GM18858 (cell line): ENCODE measurements around the gene APOL3.
"Not testable (repeated sequence)": the region's sequence is repeated elsewhere in the genome, so short reads cannot be mapped to it uniquely, and the experiment has no call there.

Experiments used
- ATAC-seq: cut with Tn5 transposase; IDR thresholded peaks from one replicate; pipeline ENCODE4 v1.9.1; 2021; ENCODE audit not compliant: unreplicated experiment

Gene APOL3

DNA sequence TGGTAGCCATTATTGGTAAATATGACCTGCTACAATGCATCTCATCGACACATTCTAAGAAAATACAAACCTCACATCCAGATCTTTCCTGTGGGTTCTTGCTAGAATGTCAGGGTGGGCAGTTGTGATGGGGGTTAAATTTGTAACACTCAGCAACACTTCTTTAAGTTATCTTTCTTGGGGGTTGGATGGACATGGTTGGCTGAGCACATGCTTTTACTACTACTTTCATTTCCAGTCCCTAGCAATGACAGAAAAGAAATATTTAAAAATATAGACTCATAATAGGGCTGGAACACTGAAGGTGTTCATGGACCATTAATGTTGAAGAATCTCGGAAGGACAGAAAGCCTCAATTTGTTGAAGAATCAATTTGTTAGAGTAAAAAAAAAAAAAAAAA is 57.6 kb downstream of the APOL3 start:
- ATAC-seq = no peak

DNA sequence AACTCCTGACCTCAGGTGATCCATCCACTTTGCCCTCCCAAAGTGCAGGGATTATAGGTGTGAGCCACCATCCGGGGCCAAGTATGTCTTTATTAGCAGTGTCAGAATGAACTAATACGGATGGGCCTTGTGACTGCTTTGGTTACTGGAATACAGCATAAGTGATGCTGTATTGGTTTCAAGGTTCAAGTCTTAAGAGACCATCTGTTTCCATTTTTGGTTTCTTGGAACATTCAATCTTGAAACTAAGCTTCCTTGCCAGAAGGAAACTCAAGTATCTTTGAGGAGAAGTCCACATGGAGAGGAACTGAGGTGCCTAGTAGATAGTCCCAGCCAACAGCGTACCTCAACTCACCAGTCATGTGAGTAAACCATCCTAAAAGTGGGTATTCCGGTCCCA is 58.8 kb downstream of the APOL3 start:
- ATAC-seq = no peak

GRCh38 chr22:36100908-36101307 is 59.6 kb downstream of the APOL3 start:
- ATAC-seq = not testable (repeated sequence)

DNA sequence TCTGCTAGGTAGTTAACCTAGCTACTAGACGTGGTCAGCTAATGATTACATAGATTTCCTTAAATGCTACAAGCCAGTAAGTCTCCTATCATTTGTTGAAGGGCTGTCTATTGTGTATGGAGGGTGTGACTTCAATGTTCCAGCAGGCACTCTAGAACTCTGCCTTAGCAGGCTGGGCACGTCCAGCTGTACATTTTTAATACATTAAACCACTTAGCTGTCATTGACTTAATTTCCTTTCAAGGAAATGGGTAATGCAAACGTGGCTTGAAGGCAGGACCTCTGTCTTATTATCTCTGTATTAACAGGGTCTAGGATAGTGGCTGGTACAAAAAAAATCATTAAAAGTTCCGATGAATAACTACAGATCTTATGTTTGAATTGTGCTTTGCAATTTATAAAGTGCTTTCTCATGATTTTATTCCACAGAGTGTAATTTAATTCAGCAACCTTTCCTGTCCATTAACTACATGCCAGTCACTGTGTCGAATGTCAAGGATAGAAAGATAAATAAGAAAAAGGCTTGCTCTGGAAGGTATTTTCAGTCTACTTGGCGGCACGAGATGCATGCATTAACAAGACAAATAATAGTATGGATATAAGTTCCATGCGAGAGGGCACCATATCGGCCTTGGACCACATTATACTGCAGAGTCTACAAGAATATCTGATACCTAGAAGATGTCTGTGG is 60.3 kb downstream of the APOL3 start:
- ATAC-seq = no peak

DNA sequence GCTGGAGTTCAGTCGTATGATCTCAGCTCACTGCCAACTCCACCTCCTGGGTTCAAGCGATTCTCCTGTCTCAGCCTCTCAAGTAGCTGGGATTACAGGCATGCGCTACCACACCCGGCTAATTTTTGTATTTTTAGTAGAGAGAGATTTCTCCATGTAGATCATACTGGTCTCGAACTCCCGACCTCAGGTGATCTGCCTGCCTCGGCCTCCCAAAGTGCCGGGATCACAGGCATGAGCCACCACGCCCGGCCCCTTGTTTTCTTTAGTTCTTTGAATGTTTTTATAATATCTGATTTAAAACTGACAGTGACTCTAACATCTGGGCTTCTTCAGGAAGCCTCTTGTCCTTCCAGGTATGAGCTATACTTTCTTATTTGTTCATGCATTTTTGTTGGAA is 61.0 kb downstream of the APOL3 start:
- ATAC-seq = not testable (repeated sequence)

DNA sequence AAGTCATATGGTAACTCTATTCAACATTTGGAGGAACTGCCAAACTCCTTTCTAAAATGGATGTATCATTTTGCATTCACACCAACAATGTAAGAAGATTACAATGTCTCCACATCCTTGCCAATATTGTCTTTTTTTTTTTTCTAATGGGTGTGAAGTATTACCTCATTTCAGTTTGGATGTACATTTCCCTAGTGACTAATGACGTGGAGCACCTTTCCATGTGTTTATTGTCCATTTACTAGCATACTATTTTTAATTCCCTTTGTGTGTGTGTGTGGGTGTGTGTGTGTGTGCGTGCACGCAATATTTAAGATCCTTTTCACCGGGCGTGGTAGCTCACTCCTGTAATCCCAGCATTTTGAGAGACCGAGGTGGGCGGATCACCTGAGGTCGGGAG is 62.7 kb downstream of the APOL3 start:
- no peak for ATAC-seq

DNA sequence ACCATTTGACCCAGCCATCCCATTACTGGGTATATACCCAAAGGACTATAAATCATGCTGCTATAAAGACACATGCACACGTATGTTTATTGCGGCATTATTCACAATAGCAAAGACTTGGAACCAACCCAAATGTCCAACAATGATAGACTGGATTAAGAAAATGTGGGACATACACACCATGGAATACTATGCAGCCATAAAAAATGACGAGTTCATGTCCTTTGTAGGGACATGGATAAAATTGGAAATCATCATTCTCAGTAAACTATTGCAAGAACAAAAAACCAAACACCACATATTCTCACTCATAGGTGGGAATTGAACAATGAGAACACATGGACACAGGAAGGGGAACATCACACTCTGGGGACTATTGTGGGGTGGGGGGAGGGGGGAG is 69.8 kb downstream of the APOL3 start:
- ATAC-seq = not testable (repeated sequence)
